ENCODE measurements around the gene ACTR10.
A peak's percentile ranks its signal among the peaks of the same experiment; 100 is the strongest.
"Not testable (repeated sequence)": the region's sequence is repeated elsewhere in the genome, so short reads cannot be mapped to it uniquely, and the experiment has no call there.

ACTR10 gene

DNA sequence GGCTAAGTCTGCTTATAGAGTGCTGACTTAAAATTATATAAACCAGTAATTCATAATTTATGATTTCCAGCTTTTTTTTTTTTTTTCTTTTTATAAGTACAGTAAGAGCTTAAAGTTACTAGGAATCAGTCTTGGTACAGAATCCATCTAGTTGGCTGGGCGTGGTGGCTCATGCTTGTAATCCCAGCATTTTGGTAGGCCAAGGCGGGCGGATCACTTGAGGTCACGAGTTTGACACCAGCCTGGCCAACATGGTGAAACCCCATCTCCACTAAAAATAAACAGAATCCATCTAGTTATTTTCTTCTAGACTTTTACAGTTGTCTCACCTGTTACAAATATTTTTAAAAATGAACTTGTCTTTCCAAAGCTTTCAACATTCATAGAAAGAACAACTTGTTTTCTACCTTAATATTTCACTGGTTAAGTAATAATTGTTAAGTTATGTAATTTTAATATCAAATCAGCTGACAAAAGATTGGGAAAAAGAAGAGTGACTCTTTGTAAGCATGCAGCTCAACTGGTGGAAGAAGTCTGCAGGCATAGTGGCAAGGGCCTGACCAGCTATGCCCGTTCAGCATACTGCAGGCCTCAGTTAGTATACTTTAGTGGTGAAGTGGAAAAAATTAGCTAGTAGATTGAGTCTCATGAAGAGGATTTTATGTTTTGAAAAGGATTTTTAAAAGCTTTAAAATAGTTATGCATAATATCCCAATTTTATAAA lies 27.3 kb downstream of the ACTR10 start:
- no peak for DNase-seq

GRCh38 chr14:58238252-58239243 lies 38.6 kb downstream of the ACTR10 start:
- DNase-seq: no peak

GRCh38 chr14:58239244-58240195 lies 39.6 kb downstream of the ACTR10 start:
- peak; percentile 85 for DNase-seq

DNA sequence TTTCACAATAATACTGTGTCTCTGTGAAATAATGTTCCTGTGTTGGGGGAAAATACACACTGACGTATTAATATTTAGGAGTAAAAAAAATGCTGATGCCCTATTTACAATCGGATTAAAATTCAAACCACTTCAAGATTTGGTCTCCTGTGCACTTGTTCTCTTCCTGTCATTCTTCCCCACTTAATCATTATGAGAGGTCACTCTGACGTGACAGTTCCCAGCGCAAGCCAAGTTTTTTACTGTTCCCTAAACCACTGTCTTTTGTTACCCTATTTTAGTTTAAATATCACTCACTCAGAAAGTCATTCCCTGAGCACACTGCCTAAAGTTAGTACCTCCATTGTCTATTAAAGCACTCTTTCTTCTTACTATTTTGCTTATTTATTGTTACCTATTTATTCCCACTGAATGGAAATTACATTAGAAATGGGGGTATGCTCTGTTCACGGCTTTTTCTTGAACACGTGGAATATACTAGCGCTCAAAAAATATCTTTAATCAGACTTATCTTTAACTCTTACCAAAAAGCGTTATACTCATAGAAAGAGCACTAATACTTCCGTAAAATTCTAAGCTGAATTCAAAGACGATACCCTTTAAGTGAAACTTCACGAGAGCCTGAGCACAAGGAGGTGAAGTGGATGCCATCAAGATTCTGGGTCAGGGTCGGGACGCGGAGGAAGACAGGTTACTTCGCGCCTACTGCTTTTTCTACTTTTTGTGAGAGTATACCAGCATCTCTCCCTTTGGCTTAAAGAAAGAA lies 44.0 kb downstream of the ACTR10 start:
- DNase-seq: peak; percentile 61

DNA sequence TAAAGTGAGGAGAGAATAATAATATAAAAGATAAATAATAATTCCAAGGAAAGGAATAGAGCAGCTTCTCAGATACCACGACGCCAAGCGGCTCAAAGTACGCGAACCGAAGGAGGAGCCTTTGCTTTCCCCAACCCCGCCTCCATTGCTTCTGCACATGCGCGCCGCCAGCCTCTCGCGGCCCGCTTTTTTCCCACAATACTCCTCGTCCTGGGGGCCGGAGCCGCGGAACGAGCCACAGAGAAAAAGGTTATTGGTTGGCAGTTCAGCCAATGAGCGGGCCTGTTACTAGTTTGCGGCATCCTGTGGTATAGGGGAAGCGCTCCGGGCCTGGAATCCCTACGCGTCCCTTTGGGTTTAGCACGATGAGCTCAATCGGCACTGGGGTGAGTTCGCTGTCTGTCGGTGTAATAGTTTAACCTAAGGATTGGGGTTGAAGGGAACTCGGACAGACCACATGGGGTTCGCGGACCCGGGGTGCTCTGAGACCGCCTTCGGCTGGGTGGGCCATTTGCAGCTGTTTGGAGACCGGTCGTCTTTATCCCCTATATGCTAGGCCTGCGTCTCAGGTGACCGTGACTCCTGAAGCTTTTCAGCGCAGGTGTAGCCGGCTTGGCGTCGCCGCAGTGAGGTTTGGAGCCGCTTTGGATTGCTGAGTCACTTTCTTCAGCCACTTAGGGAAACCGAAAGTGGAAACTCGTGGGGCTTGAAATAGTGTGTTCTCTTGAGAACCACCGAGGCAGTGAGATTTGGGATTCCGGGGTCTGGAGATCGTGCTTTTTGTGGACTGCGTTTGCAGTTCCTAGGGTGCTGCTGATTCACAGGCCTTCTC lies 44.8 kb downstream of the ACTR10 start, which contains the start of gene PSMA3:
Gene PSMA3, plus strand, starts transcription at position 288 of the 832 bp plus-strand sequence. Its CDS starts 78 bp downstream, at position 366.
- DNase-seq: peak; percentile 89

DNA sequence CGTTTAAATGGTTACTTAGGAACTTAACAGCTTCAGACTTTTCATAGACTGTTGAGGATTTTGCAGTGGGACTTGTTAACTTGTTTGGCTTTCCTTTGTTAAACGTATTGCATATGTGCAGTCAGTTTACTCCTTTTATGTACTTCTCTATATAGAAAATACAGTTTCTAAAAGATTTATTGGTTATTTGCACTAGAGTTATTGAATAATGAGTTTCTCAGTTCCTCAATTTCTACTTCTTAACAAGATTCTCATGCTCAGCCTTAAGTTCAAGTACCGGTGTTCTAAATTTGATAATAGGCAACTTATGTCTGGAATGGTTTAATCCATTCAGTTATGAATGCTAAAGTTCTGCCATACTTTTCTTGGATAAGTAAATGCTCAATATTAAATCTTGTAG lies 45.6 kb downstream of the ACTR10 start:
- DNase-seq: no peak

DNA sequence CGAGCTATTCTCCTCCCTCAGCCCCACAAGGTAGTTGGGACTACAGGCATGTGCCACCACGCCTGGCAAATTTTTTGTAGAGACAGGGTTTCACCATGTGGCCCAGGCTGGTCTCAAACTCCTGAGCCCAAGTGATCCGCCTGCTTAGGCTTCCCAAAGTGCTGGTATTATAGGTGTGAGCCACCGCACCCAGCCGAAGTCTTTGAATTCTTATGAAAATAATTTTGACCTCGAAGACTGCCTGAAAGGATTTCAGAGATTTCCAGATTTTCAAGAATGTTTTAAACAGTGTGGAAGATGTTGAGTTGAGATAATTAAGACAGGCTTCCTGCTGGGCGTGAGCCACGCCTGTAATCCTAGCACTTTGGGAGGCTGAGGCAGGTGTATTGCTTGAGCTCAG lies 49.7 kb downstream of the ACTR10 start:
- no peak for DNase-seq

DNA sequence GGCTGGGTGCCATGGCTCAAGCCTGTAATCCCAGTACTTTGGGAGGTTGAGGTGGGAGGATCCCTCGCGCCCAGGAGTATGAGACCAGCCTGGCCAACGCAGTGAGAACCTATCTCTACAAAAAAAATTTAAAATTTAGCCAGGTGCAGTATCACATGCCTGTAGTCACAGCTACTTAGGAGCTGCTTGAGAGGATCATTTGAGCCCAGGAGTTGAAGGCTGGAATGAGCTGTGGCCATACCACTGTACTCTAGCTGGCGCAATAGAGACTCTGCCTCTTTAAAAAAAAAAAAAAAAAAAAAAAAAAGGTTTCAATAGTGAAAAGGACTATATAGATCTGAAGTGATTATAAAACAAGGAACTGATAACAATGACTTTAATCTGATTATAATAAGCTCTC lies 58.2 kb downstream of the ACTR10 start:
- DNase-seq: no peak

DNA sequence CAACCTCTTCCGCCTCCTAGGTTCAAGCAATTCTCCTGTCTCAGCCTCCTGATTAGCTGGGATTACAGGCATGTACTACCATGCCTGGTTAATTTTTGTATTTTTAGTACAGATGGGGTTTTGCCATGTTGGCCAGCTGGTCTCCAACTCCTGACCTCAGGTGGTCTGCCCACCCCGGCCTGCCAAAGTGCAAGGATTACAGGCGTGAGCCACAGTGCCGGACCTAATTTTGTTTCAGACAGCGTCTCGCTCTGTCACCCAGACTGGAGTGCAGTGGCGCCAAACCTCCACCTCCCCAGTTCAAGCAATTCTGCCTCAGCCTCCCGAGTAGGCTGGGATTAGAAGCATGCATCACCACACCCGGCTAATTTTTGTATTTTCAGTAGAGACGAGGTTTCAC lies 62.1 kb downstream of the ACTR10 start:
- not testable (repeated sequence) for DNase-seq

DNA sequence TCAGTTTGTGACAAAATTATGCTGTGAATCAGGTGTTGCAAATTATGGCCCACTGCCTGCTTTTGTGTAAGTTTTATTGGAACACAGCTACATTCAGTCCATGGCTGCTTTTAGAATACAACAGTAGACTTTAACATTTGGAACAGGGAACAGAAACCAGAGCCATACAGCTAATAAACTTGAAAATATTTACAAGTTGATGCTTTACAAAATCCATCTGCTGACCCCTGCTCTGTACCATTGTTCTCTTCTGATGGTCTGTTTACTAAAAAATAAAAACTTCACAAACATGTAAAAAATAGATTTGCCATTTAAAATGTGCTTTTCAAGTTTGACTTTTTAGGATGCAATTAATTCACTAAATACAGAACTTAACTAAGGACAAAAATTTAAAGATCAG lies 65.5 kb downstream of the ACTR10 start:
- no peak for DNase-seq

- DNase-seq: no peak
These were observed 70.7 kb downstream of the ACTR10 start for GRCh38 chr14:58270628-58271027.

DNA sequence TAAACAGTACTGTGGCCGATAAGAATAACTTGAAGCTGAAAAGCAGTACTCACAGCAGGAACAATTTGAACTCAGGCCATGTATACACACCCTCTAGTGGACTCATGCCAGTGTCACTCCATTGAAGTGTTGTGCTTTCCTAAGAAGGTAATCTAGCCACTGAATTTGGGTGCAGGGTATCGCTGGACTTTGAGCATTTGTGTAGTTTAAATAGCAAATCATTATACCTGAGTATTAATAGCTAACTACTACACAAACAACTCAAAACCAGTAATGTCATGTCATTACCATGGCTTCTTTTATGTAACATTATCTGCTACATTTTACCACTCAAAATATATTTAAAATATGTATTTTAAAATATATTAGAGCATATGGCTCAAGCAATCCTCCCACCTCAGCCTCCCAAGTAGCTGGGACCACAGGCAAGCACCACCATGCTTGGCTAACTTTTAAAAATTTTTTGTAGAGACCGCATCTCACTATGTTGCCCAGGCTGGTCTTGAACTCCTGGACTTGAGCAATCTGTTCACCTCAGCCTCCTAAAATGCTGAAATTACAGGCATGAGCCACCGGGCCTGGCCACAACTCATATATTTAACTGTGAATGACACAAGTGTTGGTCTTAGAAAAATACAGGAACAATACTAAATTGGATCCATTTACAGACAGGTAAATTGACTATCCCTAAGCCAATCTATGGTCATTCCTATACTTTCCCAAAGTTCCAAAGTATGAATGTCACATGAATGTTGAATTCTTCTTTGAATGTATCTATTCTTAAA lies 72.8 kb downstream of the ACTR10 start:
- no peak for DNase-seq

GRCh38 chr14:58274881-58275280 lies 74.9 kb downstream of the ACTR10 start:
- DNase-seq: no peak

- DNase-seq: no peak
These were observed 75.7 kb downstream of the ACTR10 start for GRCh38 chr14:58275527-58276190.

DNA sequence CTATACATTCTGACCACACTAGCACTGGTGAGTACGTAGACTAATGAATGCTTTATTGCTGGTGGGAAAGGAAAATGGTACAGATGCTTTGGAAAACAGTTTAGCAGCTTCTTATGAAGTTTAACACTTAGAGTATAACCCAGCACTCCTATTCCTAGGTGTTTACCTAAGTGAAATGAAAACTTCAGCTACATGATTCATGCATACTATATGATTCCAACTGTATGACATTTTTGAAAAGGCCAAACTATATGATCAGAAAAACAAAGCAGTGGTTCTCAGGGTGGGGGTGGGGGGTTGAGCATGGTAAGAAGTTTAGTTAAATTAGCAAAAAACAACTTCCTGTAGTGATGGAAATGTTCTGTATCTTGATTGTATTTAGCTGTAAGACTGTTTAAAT lies 76.3 kb downstream of the ACTR10 start:
- no peak for DNase-seq

DNA sequence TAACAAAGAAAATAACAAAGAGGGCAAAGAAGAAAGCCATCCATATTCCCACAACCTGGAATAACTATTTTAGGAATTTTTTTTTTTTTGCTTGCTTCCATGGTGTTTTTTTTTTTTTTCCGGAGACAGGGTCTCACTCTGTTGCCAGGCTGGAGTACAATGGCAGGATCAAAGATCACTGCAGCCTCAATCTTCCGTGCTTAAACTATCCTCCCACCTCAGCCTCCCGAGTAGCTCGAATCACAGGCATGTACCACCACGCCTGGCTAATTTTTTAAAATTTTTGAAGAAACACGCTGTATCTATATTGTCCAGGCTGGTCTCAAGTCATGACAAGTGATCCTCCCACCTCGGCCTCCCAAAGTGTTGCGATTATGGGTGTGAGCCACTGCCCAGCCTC lies 78.2 kb downstream of the ACTR10 start:
- DNase-seq: no peak

DNA sequence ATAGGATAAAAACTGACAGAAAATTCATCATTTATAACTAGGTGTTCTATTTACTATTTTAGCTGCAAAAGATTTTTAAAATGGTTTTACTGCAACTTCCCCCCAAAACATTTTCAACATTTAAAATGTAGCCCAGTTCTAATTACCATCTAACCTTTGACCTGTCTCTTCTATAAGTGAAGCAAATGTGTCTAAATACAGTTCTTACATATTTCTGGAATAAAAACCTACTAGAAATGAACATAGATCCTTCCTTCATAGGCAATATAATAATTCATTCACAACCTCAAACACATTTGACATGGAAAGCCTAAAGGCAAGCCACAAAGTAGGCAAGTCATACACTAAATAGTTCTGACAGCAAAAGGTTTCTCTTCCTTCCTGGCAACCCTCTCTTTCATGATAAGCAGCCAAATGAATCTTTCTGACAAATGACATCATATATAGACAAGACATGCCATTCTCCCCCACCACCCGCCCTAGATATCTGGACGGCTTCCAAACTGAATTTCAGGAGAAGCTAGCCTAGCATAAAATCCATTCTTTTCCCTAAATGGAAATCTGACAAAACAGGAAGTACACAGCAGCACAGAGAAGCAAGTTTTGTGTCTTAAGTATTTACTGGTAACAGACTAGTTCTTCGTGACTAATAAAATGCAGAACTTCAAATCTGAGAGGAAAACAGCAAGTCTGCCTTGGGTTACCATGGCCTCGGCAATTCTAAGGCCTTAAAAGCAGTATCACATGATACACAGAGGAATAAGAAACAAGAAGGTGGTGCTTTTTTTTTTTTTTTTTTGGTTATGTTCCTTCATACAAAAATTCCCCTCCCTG lies 81.2 kb downstream of the ACTR10 start:
- no peak for DNase-seq

DNA sequence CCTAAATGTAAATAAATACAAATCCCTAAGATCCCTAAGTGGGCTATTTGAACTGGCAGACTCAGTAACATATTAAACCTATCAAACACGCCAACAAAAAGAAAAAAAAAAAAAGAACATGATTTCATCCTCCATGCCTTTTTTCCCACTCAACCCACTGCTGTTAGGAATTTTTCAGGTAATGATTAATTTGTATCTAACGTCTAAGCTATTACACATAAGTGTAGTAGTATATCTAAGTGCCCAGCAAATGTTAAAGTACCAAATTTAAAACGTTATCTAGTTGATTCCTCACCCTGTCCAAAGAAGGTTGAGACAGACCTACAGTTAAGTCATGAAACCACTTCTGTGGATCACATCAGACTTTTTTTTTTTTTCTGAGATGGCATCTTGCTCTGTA lies 82.0 kb downstream of the ACTR10 start:
- no peak for DNase-seq
